ENCODE results near the gene POR.
"Not testable (repeated sequence)": the region's sequence is repeated elsewhere in the genome, so short reads cannot be mapped to it uniquely, and the experiment has no call there.

The POR gene

GRCh38 chr7:76016191-76016947 is 101.4 kb downstream of the POR start:
- no peak overlapping the region for H3K4me3 Mint-ChIP-seq
- H3K27ac Mint-ChIP-seq = no peak overlapping the region
- H3K9me3 Mint-ChIP-seq = no peaks in the 10 kb centered on the region
- peaks cover 0 to 4% of the 10 kb centered on the region in 2 donors for H3K4me1 Mint-ChIP-seq (ENCODE audit: low read depth in 2 of 2)
- DNase-seq = no peak
- H3K27me3 Mint-ChIP-seq = no peaks in the 10 kb centered on the region
- peaks cover 14% of the 10 kb centered on the region for H3K36me3 Mint-ChIP-seq (ENCODE audit: insufficient read depth)
- no peak for ATAC-seq (replicated peaks)

GRCh38 chr7:76018520-76018919 is 103.6 kb downstream of the POR start:
- ATAC-seq (replicated peaks); H3K27me3 Mint-ChIP-seq; H3K9me3 Mint-ChIP-seq; H3K4me1 Mint-ChIP-seq (ENCODE audit: low read depth in 2 of 2); DNase-seq; H3K27ac Mint-ChIP-seq; H3K4me3 Mint-ChIP-seq: not testable (repeated sequence)
- H3K36me3 Mint-ChIP-seq (ENCODE audit: insufficient read depth) = peaks cover 12% of the 10 kb centered on the region

GRCh38 chr7:76020031-76020714 is 105.2 kb downstream of the POR start:
- ATAC-seq (replicated peaks) (peak; percentile 66), DNase-seq (peak; percentile 60 to 69 (median 65))
- peaks cover 0 to 4% of the 10 kb centered on the region in 2 donors for H3K4me1 Mint-ChIP-seq (ENCODE audit: low read depth in 2 of 2)
- H3K36me3 Mint-ChIP-seq (ENCODE audit: insufficient read depth) = peaks cover 19% of the 10 kb centered on the region
- H3K4me3 Mint-ChIP-seq = no peak overlapping the region
- H3K27me3 Mint-ChIP-seq = no peaks in the 10 kb centered on the region
- H3K9me3 Mint-ChIP-seq = no peaks in the 10 kb centered on the region
- no peak overlapping the region for H3K27ac Mint-ChIP-seq

- Mint-ChIP-seq H3K4me1 (ENCODE audit: low read depth in 2 of 2) (peaks cover 0 to 4% of the 10 kb centered on the region in 2 donors), H3K9me3 (no peaks in the 10 kb centered on the region), H3K27me3 (no peaks in the 10 kb centered on the region), H3K36me3 (ENCODE audit: insufficient read depth) (peaks cover 23% of the 10 kb centered on the region), H3K4me3 (no peak overlapping the region), H3K27ac (peak overlapping the region in 1 of 2 donors; percentile 7)
- no peak for DNase-seq
- no peak for ATAC-seq (replicated peaks)
These were observed 107.2 kb downstream of the POR start for GRCh38 chr7:76022026-76022780.

GRCh38 chr7:76023002-76023401 is 108.0 kb downstream of the POR start:
- H3K36me3 Mint-ChIP-seq (ENCODE audit: insufficient read depth) = peaks cover 23% of the 10 kb centered on the region
- no peak for DNase-seq
- no peaks in the 10 kb centered on the region for H3K27me3 Mint-ChIP-seq
- no peak for ATAC-seq (replicated peaks)
- no peaks in the 10 kb centered on the region for H3K9me3 Mint-ChIP-seq
- peaks cover 0 to 4% of the 10 kb centered on the region in 2 donors for H3K4me1 Mint-ChIP-seq (ENCODE audit: low read depth in 2 of 2)
- H3K4me3 Mint-ChIP-seq = no peak overlapping the region
- peak overlapping the region in 1 of 2 donors; percentile 7 for H3K27ac Mint-ChIP-seq

- peaks cover 10% of the 10 kb centered on the region for H3K36me3 Mint-ChIP-seq (ENCODE audit: insufficient read depth)
- not testable (repeated sequence) for ATAC-seq (replicated peaks); DNase-seq; H3K4me1 Mint-ChIP-seq (ENCODE audit: low read depth in 2 of 2); H3K27ac Mint-ChIP-seq; H3K27me3 Mint-ChIP-seq; H3K9me3 Mint-ChIP-seq; H3K4me3 Mint-ChIP-seq
These were observed 114.7 kb downstream of the POR start for GRCh38 chr7:76029682-76030081.

GRCh38 chr7:76031964-76032363 is 117.0 kb downstream of the POR start:
- no peak overlapping the region for H3K4me3 Mint-ChIP-seq
- DNase-seq = no peak
- no peak for ATAC-seq (replicated peaks)
- no peaks in the 10 kb centered on the region for H3K9me3 Mint-ChIP-seq
- peaks cover 5% of the 10 kb centered on the region for H3K36me3 Mint-ChIP-seq (ENCODE audit: insufficient read depth)
- H3K27me3 Mint-ChIP-seq = no peaks in the 10 kb centered on the region
- peak overlapping the region in 1 of 2 donors; percentile 54 for H3K27ac Mint-ChIP-seq
- H3K4me1 Mint-ChIP-seq (ENCODE audit: low read depth in 2 of 2) = peaks cover 4 to 11% of the 10 kb centered on the region in 2 donors

All from effector memory CD8-positive, alpha-beta T cell (primary cell).